GM21528 (cell line): ENCODE results near the gene GADD45G.
A peak's percentile ranks its signal among the peaks of the same experiment; 100 is the strongest.

Experiments
- ATAC-seq: cut with Tn5 transposase; IDR thresholded peaks from one replicate; pipeline ENCODE4 v1.9.1; 2021; ENCODE audit warnings: mild to moderate bottlenecking, moderate library complexity; ENCODE audit not compliant: unreplicated experiment, low FRiP score

The GADD45G gene, protein sequence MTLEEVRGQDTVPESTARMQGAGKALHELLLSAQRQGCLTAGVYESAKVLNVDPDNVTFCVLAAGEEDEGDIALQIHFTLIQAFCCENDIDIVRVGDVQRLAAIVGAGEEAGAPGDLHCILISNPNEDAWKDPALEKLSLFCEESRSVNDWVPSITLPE

DNA sequence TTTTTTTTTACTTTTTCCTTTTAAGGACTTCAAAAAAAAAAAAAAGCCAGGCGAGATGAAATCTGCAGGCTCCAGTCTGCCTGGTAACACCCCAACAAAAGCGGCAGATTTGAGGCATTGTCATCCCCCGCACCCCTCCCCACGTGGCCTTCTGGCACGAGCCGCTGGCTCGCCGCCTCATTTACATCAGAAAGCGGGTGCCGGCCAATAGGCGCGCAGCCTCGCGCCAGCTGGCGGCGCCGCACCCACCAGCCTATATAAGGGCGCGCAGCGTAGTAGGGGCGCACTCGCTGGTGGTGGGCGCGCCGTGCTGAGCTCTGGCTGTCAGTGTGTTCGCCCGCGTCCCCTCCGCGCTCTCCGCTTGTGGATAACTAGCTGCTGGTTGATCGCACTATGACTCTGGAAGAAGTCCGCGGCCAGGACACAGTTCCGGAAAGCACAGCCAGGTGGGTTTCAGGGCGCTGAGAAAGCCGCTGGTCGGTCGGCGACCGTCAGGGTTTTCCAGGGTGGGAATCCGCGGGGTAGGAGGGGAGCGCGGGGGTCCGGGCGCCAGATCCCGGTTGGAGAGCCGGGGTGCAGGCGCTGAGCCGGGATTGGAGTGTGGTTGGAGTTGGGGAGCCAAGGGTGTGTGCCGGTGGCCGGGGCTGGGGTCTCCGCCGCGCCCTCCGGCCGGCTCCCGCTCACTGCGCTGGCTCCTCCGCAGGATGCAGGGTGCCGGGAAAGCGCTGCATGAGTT, at the start of gene GADD45G:
GADD45G (plus strand) TSS at position 284 of the 736 bp plus-strand sequence; CDS start at position 394, 110 bp downstream.
- ATAC-seq, result no peak

DNA sequence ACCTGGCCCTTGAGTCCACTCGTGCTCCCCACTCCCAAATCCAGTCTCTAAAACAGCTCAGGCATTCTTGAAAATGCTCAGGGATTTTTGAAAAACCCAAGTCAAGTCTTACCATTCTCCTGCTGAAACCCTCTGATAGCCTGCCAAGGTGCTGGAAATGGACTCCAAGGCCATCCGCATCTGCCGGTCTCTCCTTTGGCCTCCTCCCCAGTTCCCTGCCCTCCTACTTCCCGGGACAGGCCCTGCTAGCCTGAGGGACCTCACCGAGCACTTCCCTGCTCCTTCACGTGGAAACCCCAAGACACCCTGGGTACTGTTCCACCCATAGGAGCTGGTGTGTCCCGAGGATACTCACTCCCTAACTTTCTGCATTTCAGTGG, 49.8 kb upstream of the GADD45G start:
- no peak for ATAC-seq

DNA sequence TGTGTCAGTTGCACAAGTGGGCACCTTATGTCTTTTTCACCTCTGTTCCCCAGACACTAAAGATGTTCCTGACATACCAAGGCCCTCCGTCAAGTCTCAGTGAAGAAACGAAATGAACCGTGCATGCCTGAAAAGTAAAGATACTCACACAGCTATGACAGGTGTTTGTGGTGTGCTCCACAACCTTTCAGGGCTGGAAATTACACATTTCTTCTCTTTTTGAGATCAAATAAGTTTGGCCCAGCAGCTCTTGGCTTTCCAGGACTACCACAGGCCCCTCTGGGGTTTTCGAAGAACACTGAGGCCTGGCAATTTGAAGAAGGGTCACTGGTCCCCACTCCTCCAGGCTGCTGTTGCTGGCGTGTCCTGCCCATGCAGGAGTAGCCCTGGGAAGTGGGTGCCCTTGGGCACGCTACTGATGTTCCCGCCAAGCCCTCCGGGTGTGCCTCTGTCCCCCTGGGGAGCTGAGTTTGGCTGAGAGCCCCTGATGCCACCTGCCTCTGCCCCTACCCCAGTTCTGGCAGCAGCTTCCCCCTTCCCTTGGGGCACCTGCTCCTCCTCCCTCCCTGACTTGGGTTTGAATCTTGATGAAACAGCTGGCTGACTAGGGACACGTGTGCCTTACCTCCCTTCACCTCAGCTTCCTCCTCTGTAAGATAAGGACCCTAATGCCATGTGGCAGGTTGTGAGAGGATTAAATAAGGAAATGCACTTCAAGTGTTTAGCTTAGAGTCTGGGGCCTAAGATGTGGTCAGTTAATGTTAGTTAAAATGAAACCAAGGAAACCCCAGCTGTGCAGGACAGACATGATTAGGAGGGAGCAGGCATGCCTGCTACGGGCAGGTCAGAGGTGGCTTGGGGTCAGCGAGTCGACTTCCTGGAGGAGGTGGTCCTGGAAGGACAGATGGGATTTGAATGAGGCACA, 49.1 kb upstream of the GADD45G start:
- ATAC-seq, result peak; percentile 61

DNA sequence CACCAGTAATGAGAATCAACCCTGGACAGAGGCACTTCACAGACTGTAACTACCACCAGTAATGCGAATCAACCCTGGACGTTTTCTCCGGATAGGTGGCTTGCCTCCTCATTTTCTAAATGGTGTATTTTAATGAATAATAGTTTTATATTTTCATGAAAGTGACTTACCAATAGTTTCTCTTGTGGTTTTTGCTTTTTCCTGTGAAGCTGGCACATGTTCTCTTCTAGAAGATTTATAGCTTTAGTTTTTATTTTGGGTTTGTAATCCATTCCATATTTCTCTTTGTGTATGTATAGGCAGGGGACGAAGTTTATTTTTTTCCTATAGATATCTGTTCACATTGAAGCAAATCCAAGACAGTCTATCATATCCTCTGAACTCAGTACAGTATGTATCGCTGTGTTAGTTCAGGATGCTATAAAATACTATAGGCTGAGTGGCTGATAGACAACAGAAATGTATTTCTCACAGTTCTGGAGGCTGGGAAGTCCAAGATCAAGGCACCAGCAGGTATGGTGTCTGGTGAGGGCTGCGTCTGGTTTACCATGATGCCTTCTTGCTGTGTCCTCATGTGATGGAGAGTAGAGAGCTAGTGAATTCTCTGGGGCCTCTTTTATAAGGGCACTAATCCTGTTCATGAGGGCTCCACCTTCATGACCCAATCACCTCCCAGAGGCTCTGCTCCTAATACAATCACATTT, 46.5 kb upstream of the GADD45G start:
- ATAC-seq, result no peak

DNA sequence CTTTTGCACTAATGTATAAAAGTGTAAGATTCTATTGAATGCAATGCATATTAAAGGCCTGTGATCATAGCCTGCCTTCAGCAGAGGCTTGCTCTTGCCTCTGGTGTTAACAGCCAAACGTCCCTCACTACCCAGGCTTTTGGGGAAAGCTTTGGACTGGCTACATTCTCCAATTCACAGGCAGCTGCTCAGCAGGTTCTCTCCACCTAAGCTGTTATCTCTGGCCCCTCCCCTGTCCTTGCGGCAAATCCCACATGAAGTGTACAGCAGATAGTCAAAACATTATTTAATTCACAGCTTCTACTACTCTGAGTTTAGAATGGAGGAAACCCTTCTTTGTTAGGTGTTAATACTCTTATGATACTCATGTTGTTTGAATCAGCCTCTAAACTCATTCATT, 45.9 kb upstream of the GADD45G start:
- ATAC-seq, result no peak

DNA sequence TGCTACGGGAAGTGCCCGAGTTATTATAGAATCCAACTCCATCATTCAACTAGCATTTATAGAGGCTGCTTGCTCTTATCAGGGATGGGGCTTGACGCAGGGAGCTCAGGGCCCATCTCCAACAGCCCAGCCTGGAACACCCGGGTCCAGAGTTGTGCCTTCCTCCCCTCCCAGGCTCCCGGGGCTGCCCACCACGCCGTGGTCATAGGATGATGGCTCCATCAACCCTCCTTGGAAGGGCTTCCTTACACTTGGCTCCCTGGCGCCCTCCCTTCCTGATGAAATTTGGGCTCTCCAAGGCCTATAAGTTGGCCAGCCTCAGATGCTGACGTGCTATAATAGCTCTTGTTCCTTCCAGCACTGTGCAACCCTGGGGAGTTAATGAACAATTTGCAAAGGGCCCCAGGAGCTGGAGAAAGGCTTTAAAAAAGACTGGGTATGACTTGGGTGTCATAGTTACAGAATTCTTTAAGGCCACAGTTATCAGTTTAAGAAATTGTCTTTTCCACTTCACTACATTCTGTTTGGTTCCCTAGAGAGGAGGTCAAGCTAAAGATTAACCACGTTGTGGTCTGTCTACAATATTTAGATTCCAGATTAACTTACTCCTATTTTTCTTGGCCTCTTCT, 42.5 kb upstream of the GADD45G start:
- no peak for ATAC-seq

DNA sequence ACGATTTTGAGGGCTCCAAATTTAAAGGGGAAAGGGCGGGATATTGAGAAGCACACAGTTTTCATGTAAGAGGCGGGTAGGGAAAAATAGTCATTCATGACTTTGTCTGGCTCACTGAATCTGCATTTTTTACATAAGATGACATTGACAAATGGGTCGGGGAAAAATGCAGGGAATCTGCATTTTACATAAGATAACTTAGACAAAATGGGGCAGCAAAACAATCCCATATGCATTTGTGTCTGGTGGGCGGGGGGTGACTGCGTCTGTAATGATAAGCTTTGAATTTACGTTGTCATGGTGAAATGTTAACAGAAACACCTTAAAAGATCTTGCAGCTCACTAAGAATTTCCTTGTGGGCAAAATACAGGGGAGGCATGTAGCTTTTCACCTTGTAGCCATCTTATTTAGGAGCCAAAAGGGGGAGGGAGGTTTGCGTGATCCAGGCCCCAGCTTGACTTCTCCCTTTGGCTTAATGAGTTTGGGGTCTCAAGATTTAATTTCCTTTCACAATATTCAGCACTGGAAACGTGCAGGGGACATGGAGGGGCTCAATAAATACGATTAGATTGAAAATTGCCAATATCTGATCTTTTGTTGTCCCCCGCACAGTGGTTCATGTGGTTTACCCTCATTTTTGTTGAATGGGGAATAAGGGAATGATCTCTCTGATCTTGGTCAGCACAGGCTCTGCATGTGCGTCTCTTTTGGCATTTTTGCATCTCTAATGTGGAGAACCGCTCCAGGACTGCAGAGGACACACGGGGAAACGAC, 41.1 kb upstream of the GADD45G start:
- no peak for ATAC-seq

DNA sequence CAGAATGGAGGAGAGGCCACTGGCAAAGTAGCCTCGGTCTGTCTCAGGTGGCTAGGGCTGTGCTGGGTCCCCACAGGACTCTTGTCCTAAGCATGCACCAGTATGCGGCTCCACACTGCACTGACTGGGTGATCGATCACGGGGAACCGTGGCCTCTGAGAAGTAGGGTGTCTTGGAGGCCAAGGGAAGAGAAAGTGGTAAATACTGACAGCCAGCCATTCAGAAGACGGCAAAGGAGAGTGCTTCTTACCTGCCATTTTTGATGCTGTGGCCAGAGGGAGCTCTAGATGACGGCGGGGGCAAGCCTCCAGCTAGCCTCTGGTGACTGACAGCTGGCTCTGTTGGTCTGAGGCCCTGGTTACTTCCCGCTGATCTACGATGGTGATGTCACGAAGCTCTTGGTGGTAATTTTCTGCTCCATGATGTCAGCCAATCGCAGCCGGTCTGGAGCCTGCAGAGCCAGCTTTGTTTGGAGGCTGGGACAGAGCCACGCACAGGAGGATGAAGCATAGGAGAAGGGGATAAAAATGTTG, 40.4 kb upstream of the GADD45G start:
- ATAC-seq, result no peak

DNA sequence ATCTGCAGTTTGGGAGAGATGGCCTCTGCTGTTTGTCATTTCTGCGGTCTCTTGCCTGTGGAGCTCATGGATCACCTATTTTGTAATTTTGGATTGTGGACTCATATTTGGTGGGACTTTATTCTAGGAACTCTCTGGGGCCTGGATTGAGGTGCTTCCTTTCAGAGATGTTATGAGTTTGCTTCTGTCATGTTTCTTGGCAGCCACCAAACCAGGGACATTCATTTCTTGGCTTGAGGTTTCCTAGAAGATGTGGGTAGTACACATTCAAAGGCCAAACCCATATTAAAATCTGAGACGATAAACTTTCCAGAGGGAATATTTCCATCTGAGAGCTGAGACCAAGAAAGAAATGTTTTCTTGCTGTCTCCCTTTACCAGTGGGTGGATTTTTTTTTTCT, 37.2 kb upstream of the GADD45G start:
- ATAC-seq, result no peak

DNA sequence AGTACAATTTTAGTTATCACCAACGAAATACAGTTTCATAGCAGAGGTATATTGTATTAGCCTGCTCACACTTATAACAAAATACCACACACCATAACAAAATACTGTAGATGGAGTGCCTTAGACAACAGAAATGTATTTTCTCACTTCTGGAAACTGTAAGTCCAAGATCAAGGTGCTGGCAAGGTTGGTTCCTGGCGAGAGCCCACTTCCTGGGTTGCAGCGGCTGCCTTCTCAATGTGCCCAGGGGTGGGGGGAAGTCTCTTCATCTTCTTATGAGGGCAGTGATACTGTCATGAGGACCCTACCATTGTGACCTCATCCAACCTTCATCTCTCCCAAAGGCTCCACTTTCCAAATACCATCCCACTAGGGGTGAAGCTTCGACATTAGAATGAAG, 30.5 kb upstream of the GADD45G start:
- ATAC-seq, result no peak

DNA sequence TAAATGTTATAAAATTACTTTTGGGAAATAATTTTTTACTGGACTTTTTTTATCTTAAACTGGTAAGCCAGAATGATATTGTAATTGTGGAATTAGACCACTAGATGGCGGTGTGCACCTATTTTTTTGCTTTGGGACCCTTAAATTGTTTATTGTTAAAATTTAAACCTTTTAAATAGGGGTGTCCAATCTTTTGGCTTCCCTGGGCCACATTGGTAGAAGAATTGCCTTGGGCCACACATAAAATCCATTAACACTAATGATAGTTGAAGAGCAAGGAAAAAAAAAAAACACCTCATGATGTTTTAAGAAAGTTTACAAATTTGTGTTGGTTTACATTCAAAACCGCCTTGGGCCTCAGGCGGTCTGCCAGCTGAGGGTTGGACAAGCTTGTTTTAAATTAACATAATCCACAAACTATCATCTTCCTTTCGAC, 28.4 kb upstream of the GADD45G start:
- ATAC-seq, result no peak

DNA sequence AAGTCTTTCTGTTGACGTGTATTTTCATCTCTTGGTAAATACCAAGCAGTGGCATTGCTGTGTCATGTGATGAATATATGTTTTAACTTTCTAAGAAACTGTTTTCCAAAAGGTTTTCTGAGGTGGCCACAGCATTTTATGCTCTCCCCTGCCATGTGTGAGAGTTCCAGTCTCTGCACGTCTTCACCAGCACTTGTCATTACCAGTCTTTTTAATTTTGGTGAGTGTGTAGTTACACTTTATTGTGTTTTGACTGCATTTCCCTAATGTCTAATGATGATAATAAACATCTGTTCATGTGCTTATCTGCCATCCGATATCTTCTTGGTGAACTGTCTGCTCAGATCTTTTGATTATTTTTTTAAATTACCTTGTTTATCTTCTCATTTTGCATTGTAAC, 27.4 kb upstream of the GADD45G start:
- no peak for ATAC-seq

DNA sequence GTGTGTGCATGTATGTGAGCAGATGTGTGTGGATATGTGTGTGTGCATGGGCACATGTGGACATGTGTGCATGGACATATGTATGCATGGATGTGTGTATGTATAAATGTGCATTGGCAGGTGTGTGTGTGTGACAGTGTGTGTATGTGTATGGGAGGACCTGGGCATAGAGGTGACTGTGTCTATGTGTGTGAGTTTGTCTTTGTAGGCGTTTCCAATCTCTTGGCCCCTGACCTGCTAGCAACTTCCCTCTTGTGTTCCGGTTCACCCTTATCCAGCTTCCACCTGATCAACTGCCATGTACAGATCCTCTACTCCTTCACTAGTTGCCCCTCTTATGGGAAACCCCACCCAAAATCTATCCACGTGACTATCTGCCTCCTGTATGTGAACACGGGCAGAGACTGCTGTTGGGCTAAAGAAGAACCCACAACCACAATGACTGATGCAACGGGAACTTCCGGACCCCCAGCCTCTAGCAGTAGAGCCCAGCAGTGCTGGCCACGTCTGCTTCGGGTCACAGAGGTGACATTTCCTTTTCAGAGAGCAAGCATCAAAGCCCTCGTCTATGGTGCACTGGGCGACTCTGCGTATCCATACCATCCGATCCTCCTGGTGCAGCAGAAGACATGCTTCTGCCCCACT, 24.9 kb upstream of the GADD45G start:
- no peak for ATAC-seq

DNA sequence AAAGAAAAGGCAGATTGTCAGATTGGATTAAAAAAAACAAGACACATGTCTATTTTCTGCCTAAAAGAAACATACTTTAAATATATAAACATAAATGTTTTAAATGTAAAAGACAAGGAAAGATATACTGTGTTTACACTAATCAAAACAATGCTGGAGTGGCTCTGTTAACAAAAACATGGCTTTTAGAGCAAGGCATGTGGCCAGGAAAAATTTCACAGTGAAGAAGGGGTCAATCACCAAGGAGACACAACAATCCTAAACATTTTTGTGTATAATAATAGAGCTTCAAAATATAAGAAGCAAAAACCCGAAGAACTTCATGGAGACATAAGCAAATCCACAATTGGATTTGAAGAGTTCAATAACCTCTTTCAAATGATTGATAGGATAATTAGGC, 18.5 kb upstream of the GADD45G start:
- ATAC-seq, result no peak

DNA sequence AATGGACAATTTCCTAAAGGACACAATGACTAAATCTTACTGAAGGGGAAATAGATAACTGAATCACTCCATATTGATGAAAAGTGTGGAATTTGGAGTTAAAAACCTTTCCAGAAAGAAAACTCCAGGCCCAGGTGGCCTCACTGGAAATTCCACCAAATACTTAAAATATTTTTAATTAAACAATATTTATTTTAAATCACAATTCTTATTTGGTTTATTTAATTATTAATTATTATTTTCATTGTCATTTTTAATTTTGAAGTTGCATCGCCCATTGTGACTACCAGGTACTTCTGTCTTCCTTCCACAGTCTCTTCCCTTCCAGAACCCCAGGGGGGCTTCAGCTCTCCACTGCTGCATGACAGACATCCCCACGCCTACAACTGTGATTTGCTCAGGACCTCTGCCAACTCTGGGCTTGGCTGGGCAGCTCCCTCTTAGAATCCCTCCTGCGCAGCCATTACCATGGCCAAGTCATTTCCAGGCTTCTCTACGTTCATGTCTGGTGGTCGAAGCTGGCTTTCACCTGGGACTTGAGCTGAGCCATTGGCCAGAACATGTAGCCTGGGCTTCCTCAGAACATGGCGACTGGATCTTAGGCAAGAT, 16.4 kb upstream of the GADD45G start:
- ATAC-seq, result no peak

DNA sequence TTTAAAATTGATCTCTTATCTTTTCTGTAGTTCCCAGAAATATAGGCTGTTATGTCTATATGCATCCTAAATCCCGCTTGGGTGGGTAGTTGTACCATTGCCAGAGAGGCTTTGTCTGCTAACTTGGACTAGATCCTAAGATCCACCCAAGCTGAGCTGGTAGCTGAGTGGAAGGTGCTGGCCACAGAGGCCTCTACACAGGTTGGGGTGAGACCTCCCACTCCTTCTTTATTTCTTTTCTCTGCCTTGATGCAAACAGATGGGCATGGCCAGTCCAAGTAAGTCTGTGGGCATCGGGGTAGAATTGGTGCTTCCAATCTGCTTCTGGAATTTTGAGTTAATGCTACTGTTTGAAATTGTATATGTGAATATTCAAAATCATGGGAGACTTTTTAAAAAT, 14.4 kb upstream of the GADD45G start:
- ATAC-seq, result no peak

DNA sequence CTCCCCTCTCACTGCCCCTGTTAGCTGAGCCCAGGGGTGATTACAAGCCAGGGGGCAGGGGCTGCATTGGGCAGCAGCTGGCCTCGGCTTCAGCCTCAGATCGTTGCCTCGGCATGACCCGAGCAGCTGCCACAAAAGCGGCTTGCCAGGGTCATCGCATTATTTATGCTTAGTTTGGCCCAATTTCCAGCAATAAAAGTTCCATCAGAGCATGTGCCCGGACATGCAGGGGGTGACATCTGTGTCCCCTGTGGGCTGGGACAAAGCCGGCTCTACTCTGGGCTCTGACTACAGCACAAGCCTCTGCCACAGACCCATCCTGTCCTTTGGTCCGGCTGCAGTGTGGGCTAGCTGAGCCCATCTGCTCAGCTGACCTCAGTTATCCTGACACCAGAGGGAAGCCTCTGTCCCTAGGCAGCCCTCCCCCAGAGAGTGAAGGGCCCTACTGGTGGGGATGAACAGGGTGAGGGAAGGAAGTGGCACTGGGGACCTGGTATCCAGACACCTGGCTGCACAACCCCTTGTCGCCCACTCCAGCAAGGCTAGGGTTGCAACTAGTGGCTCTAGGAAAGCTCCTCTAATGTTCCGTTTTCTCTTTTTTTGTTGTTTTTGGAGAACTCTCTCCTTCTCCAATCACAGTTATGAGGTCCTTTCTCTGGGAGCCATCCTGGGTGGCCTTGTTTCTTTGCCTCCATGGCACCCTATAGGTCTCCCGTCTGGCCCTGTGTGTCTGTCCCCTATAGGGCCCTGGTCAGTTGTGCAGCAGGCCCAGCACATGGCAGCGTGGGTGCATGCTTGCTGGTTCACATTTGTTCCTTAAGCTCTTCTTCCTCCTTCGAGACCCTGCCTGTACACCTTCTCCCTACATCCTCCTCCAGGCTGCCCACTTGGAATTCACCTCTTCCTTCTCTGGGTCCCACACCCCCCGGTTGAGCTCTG, 13.3 kb upstream of the GADD45G start:
- ATAC-seq, result no peak
